Measurements from ENCODE around the gene SLIT3.

DNA sequence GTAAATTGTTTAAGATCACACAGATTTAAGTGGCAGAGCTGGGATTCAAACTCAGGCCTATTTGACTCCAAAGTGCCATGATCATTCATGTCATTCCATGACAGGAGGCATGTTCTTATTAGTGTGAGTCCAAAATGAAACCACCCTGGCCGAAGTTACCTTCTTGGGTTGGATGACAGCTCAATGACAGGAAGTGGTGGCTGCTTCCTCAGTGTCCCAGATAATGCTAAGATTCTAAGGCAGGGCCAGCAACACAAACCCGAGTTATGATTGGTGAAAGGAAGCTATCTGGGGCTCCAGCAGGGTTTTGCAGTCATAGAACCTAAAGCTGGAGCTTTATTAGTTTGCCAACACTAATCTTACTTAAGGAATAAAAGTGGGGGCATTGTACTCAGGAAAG, 340.4 kb downstream of the SLIT3 start:
- TF ChIP-seq CTCF (IDR thresholded peaks at IDR 0.05) (no peak), POLR2A (IDR thresholded peaks at IDR 0.05) (no peak)
